K562 (cell line): Measurements from ENCODE around the gene WNK2. TPM values are rescaled to one million over a fixed set of nuclear protein-coding genes. Genes with fewer than 3 reads are reported as not detected.

Experiments used
- ATAC-seq: fragments of 200-7000 bp; cut with Tn5 transposase; 3 replicates; pipeline ENCODE4 v1.9.1; 2020; ENCODE audit warnings: moderate library complexity
- BruUV-seq: library from RNA; stranded (reverse); fragments of 400-500 nt; replicated peaks from 2 replicates; lab custom pipeline; 2021; lab: Mats Ljungman, UMichigan
- CTCF ChIA-PET: fragments of 300-600 bp; formaldehyde crosslinking; extraction: SDS; loops from one replicate; lab custom pipeline; 2021; ENCODE audit warnings: low intra/inter-chr PET ratio; lab: Yijun Ruan, JAX
- POLR2A ChIA-PET: fragments of 300-600, 350-650 bp; sonication (Branson Sonifier 250); formaldehyde crosslinking; extraction: SDS; loops from one replicate; lab custom pipeline; 2021; ENCODE audit warnings: antibody characterized with exemption, inconsistent platforms; lab: Yijun Ruan, JAX
- DNase-seq, 4 experiments: peaks; one replicate each; pipeline versions ENCODE4 v3.0.0 to v3.0.0-alpha.2; 2011 to 2018; ENCODE audit warnings: low spot score in 3 of 4, mixed read lengths in 3 of 4; ENCODE audit errors: extremely low read depth in 1 of 4
- FAIRE-seq: peaks from 2 replicates; lab custom pipeline; 2011; peaks lifted over from hg19 to GRCh38; lab: Jason Lieb, UNC
- H2AFZ ChIP-seq: 2 replicates; pipeline ENCODE4 v1.6.0; 2011; ENCODE audit warnings: low read depth, low read length, control low read depth, inconsistent platforms
- H3K27ac ChIP-seq: fragments of 200-600 bp; 3 replicates; pipeline ENCODE4 v1.8.0; 2011; ENCODE audit warnings: low read depth, mild to moderate bottlenecking, control low read depth, inconsistent platforms, low read length, moderate library complexity, mixed read lengths; ENCODE audit errors: extremely low read depth
- H3K27me3 ChIP-seq, 2 experiments: fragments of 300-600 bp in 1 of 2; 2 replicates in 1 of 2; 3 replicates in 1 of 2; pipeline versions ENCODE4 v1.6.0 to v1.8.0; 2011; ENCODE audit warnings: inconsistent platforms in 2 of 2, low read length in 2 of 2, mild to moderate bottlenecking in 1 of 2, mixed read lengths in 1 of 2, moderate library complexity in 1 of 2; ENCODE audit not compliant: control insufficient read depth in 2 of 2, insufficient read depth in 2 of 2
- H3K36me3 ChIP-seq: fragments of 300-600 bp; 3 replicates; pipeline ENCODE4 v1.8.0; 2011; ENCODE audit warnings: mild to moderate bottlenecking, low read length, inconsistent platforms; ENCODE audit not compliant: control insufficient read depth, insufficient read depth
- H3K4me1 ChIP-seq, 2 experiments: fragments of 200-600 bp in 1 of 2; replicated peaks in 1 of 2; 2 replicates in 1 of 2; 3 replicates in 1 of 2; pipeline versions ENCODE4 v1.5.1 to v1.8.0; 2011; ENCODE audit warnings: inconsistent platforms in 2 of 2, low read length in 2 of 2, mild to moderate bottlenecking in 1 of 2, mixed read lengths in 1 of 2, moderate library complexity in 1 of 2; ENCODE audit not compliant: control insufficient read depth in 2 of 2, insufficient read depth in 2 of 2
- H3K4me2 ChIP-seq: 2 replicates; pipeline ENCODE4 v1.6.1; 2011; ENCODE audit warnings: low read length, control low read depth, inconsistent platforms, mixed read lengths; ENCODE audit not compliant: insufficient read depth
- H3K4me3 ChIP-seq: fragments of 200-600 bp; sonication (generic), shearing (Covaris generic); 2 replicates; pipeline ENCODE4 v1.5.1; 2016; ENCODE audit warnings: control low read depth, inconsistent platforms
- H3K79me2 ChIP-seq: fragments of 200-600 bp; 3 replicates; pipeline ENCODE4 v1.8.0; 2011; ENCODE audit warnings: low read length, inconsistent platforms; ENCODE audit not compliant: control insufficient read depth, insufficient read depth
- H3K9ac ChIP-seq, 2 experiments: 2 replicates each; pipeline versions ENCODE4 v1.6.0 to v1.6.1; 2011; ENCODE audit warnings: low read depth in 2 of 2, low read length in 2 of 2, control low read depth in 1 of 2, inconsistent platforms in 1 of 2, mild to moderate bottlenecking in 1 of 2, mixed read lengths in 1 of 2; ENCODE audit not compliant: insufficient read depth in 1 of 2
- H3K9me1 ChIP-seq: one replicate; pipeline ENCODE4 v1.6.0; 2011; ENCODE audit warnings: inconsistent platforms, mild to moderate bottlenecking, low read length, moderate library complexity; ENCODE audit not compliant: control insufficient read depth, insufficient read depth
- H3K9me3 ChIP-seq: replicated peaks from 2 replicates; pipeline ENCODE4 v1.5.1; 2011; ENCODE audit warnings: low read depth, low read length, inconsistent platforms; ENCODE audit not compliant: control insufficient read depth, insufficient read depth
- H4K20me1 ChIP-seq: replicated peaks from 2 replicates; pipeline ENCODE4 v1.6.1; 2011; ENCODE audit warnings: low read length, inconsistent platforms, mixed read lengths; ENCODE audit not compliant: control insufficient read depth, insufficient read depth
- HNRNPUL1 ChIP-seq: fragments of 200-400 bp; formaldehyde crosslinking; IDR thresholded peaks from 2 replicates; pipeline ENCODE4 v1.6.1; 2017; ENCODE audit warnings: low read length
- KHSRP ChIP-seq: fragments of 450-650 bp; IDR thresholded peaks from 2 replicates; pipeline ENCODE4 v1.6.1; 2017
- NCOA6 ChIP-seq: fragments of 450-650 bp; IDR thresholded peaks from 2 replicates; pipeline ENCODE4 v1.6.1; 2017; ENCODE audit warnings: mild to moderate bottlenecking
- WGBS: fragments of 100-300 bp; shearing (Covaris generic); methylation state at CpG from one replicate; pipeline ENCODE4 v1.1.6; 2016; ENCODE audit warnings: low coverage, mixed read lengths; ENCODE audit not compliant: insufficient coverage; ENCODE audit errors: missing lambda C conversion rate; 5-methylcytosine and 5-hydroxymethylcytosine counted together
- in situ Hi-C: fragments of 300-500 bp; cut with MboI; formaldehyde crosslinking; loops from 4 replicates; pipeline ENCODE4 v1.15.0; 2018; ENCODE audit warnings: inconsistent platforms, mixed read lengths
- intact Hi-C: fragments of 100-400 bp; cut with micrococcal nuclease; formaldehyde crosslinking; loops from 2 replicates; pipeline ENCODE4 v1.14.2; 2022
- polyA plus RNA-seq, 8 experiments: library from polyadenylated mRNA; depleted of rRNA in 4 of 8; stranded (reverse) in 5 of 8; unstranded in 3 of 8; fragments of >200 nt; fragmentation: Nextera tagmentation in 2 of 8; fragmentation: Illumina TruSeq in 1 of 8; extraction: Ambion mirVana in 2 of 8; extraction: Trizol in 1 of 8; gene quantifications; 2 replicates each; pipeline versions ENCODE4 v1.2.1 to v1.2.3, GENCODE V29; 2011 to 2014; ENCODE audit warnings: inconsistent platforms in 1 of 8, missing spikeins in 1 of 8
- total RNA-seq, 7 experiments: library from RNA; depleted of rRNA in 6 of 7; stranded (reverse); fragments of >200 nt in 6 of 7; fragmentation: Illumina TruSeq in 2 of 7; extraction: Trizol in 2 of 7; gene quantifications; 2 replicates each; pipeline versions ENCODE4 v1.2.1 to v1.2.3, GENCODE V29; 2011 to 2021; ENCODE audit warnings: low replicate concordance in 1 of 7

WNK2 gene
- total and polyA plus RNA-seq, 9 of the 15 experiments (the other 6 are each of a cell fraction or from before 2014, with no cell fraction given) = 0.36 to 3.3 (median 0.64) TPM; not detected in 2

- no TSS peak for BruUV-seq
- TF ChIP-seq NCOA6 = no peak
- TF ChIP-seq KHSRP = no peak
- TF ChIP-seq HNRNPUL1 = no peak
- WGBS = 19% methylated on average over 21 of the region's 26 CpGs
- Histone ChIP-seq H3K27me3 (peaks cover 23 to 66% of the 10 kb centered on the region in 2 experiments), H3K9me1 (peaks cover 2% of the 10 kb centered on the region), H3K79me2 (no peaks in the 10 kb centered on the region), H3K9me3 (no peaks in the 10 kb centered on the region), H3K27ac (no peak overlapping the region), H3K4me1 (peaks cover 0 to 18% of the 10 kb centered on the region in 2 experiments; a peak in 1 of 5 replicates), H2AFZ (no peak overlapping the region), H3K9ac (no peak overlapping the region), H3K4me3 (no peak overlapping the region), H3K36me3 (no peaks in the 10 kb centered on the region), H3K4me2 (no peak overlapping the region), H4K20me1 (no peaks in the 10 kb centered on the region)
- no peak for ATAC-seq
- FAIRE-seq = no peak
- ChIA-PET CTCF (no interaction called here), POLR2A (interaction anchor here (0.6 to 1.3 kb wide), 4 partner anchors 11 to 845 kb away, joined by 3 to 5 read pairs (median 4); no protein-coding TSS in a partner anchor)
- intact Hi-C loops = no loop called here
- peak in 1 of 4 experiments; percentile 3 for DNase-seq
- in situ Hi-C loops = no loop called here
Measured at GRCh38 chr9:93298498-93299417, 114.8 kb downstream of the WNK2 start.
